GM18861 (cell line): ENCODE measurements around the gene CD248.
"Not testable (repeated sequence)": the region's sequence is repeated elsewhere in the genome, so short reads cannot be mapped to it uniquely, and the experiment has no call there.

ENCODE experiments used
- ATAC-seq: cut with Tn5 transposase; IDR thresholded peaks from one replicate; pipeline ENCODE4 v1.9.1; 2021; ENCODE audit not compliant: unreplicated experiment

CD248 gene

DNA sequence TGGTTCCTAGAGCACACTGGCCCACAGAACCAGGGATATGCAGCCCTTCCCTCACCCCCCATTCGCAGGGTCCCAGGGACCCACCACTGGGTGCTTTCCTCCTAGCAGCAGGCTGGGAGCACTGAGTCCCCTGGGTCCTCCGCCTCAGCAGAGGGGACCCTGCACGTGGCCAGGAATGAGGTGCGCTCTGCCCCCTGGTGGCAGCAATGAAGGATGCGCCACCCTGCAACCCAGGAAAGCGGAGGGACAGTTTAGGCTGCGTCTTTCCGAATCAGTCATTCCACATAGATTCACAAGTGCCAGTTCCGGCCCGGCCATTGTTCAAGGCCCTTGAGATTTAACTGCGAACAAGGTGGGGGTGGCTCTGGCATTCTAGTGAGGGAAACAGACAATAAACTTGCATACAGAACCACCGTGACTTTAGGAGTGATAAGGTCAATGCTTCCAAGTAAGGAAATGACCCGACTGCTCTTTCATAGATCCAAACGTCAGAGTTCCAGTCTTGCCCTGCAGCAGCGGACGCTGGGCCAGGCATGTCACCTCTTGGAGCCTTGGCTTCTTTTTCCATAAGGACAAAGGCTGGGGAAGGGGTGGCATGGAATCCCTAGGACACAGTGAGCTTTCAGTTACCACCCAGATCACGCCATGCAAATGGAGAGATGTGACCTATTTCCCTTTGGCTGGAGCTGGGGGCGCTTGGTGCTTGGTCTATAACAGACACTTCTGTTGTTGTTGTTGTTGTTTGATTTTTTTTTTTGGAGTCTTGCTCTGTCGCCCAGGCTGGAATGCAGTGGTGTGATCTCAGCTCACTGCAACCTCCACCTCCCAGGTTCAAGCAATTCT, 11.7 kb upstream of the CD248 start:
- ATAC-seq, result peak; percentile 52

DNA sequence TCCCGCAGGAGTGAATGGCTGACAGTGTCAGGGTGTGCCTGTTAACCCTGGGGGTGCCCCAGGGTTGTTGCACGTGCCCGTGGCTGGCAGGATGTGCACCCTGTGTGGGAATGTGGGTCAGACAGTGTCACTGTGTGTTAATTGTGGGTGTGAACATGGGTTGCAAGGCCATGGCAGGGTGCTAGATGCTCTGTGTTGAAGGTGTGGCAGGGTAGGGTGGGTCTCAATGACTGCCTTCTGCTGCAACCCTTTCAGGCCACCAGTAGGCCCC, 11.1 kb upstream of the CD248 start:
- ATAC-seq, result no peak

- ATAC-seq, result no peak
Observed at GRCh38 chr11:66327171-66328030, 10.6 kb upstream of the CD248 start.

- ATAC-seq, result no peak
Observed at GRCh38 chr11:66326261-66327111, 9.6 kb upstream of the CD248 start.

DNA sequence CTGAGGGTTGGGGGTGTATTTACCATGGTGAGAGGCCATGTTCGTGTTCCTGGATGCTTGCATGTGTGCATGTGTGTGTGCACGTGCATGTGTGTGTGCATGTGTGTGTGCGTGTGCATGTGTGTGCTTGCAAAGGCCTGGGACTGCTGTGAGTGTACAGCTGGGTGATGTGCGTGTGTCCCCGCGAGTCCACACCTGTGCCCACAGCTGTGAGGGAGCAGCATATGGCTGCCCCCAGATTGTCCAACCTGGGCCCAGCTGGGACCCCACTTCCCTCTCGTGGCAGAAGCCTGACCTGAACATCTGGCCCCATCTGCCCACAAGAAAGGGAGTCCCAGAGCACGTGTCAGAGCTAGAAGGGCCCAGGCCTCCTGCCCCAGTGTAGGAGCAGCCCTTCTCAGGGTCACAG, 8.4 kb upstream of the CD248 start:
- ATAC-seq, result no peak

DNA sequence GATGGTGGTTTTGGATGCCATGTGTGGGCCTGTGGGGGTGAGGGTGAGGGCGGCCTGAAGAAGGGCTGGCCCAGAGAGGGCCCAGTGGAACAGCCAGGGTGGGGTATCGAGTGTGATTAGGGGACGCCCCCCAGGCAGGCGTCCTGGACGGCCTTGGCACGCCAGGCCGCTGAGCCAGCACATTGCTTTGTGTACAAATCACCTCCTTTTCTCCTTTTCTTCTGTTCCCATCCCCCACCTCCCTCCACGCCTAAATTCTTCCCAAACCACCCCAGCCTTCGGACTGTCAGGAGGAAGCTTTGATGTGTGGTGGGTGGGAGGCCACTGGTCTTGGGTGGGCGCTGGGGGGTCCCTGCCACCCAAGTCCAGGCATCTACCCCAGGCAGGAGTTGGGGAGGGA, 7.8 kb upstream of the CD248 start:
- ATAC-seq, result no peak

GRCh38 chr11:66323684-66324083, 6.8 kb upstream of the CD248 start:
- no peak for ATAC-seq

GRCh38 chr11:66322732-66323427, 6.0 kb upstream of the CD248 start:
- ATAC-seq, result no peak

- ATAC-seq, result no peak
Observed at GRCh38 chr11:66321606-66322005, 4.8 kb upstream of the CD248 start.

DNA sequence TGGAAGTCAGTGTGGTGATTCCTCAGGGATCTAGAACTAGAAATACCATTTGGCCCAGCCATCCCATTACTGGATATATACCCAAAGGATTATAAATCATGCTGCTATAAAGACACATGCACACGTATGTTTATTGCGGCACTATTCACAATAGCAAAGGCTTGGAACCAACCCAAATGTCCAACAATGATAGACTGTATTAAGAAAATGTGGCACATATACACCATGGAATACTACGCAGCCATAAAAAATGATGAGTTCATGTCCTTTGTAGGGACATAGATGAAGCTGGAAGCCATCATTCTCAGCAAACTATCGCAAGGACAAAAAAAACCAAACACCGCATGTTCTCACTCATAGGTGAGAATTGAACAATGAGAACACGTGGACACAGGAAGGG, 3.9 kb upstream of the CD248 start:
- ATAC-seq, result not testable (repeated sequence)

GRCh38 chr11:66320289-66320688, 3.4 kb upstream of the CD248 start:
- not testable (repeated sequence) for ATAC-seq

DNA sequence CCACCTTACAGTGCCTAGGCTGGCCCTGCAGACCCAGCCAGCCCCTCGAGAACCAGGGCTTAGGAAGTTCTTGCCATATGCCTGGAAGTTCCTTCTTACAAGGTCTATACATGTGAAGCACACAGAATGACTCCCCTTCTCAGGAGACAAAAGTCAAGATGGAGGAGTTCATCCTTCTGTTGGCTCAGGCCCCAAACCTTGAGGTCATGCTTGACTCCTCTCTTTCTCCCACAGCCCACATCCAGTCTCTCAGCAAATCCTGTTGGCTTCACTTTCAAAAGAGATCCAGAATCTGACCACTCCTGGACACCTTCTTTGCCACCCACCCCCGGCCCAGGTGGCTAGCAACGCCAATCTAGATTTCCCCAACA, 1.7 kb upstream of the CD248 start:
- ATAC-seq, result no peak

DNA sequence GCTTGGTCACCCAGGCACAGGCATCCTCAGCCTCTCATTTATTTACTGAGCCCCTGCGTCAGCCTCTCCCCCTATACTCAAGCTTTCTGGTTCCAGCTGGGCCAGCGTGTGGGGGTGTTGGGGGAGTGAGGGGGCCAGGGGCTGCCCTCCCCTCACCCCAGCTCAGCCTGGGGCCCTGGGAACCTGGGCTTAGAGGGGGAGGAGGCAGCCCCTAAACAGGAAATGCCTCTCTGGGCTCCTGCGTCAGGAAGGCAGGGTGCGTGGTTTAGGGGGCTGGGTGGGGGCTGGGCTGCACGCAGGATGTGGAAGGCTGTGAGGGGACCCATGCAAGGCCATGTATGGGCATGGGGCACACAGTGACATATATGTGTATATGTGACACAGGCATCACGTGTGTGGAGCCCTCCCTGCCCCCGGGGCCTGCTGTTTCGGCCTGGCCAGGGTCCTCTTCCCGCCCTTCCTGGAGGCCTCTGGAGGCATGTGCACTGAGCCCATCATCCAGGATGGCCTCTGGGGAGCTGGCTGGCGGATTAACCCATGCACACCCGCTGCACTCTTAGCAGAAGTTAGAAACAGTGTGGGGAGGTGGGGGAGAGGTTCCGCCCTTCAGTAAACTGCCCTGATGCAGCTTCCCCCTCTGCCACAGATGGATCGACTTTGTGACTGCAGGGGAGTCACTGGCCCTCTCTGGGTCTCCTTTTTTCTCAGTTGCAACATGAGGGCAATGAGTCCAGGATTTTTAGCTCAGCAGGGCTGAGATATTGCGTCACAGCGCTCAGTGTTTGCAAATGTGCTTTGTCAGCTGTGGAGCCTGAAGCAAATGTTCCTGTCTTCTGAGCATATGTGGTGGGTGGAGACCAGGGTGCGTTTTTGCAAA, 1.1 kb upstream of the CD248 start:
- ATAC-seq, result no peak

GRCh38 chr11:66317322-66317722, 478 bp upstream of the CD248 start:
- no peak for ATAC-seq

DNA sequence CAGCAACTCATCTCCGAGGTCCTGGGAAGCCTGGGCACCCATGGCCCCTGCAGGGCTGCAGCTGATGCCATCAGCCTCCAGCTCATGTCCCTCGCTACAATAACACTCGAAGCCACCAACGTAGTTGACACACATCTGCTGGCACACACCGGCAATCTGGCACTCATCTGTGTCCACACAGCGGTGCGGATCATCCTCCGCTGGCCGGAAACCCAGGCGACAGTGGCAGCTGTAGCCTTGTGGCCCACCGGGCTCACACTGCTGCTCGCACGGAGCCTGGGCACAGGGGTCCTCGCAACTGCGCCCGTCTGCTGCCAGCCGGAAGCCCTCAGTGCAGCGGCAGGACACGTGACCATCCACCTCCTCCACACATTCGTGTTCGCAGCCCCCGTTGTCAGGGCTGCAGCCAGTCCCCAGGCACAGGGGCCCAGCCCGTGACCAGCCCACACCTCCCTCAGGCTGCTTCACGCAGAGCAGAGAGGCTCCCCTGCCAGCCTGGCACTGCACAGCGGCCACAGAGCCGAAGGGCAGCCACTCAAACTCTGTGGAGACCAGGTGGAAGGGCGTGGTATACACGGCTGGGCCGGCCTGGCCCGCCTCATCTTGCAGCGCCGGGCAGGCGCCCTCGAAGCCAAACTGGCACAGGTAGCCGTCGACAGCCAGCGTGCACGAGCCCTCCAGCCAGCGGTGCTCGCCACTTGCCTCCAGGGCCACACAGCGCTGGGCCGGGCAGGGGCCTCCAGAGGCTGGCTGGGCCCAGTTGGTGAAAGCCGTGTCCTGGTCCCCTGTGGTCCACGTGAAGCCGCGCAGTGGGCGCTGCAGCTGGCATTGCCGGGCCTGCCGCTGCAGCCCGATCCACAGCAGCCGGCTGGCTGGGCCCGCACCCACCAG, 678 bp downstream of the CD248 start:
- ATAC-seq, result no peak

DNA sequence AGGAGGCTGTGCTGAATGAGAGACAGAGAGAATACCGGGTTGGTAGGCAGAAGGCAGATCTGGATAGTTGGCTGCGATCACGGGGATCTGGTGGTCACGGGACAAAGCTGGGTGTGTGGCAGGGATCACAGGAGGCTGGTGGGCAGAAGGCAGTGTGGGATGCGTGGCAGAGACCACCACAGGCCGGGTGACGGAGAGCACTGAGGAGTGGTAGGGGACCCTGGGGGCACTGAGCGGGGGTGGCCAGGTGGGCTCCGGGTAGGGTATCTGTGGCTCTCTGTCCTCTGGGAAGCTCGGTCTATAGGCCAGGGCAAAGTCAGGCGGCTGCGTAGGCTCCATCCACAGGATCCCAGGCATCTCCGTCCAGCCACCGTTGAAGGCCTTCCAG, 1.4 kb downstream of the CD248 start:
- ATAC-seq, result no peak

GRCh38 chr11:66314561-66315497, 2.0 kb downstream of the CD248 start:
- no peak for ATAC-seq

- no peak for ATAC-seq
Observed at GRCh38 chr11:66314186-66314501, 2.7 kb downstream of the CD248 start.
